22Rv1 (cell line): ENCODE measurements around the gene THSD4.

Experiments used
- ZFX ChIP-seq: fragments of 450-650 bp; IDR thresholded peaks from 2 replicates; pipeline ENCODE4 v1.6.1; 2017; ENCODE audit warnings: antibody characterized with exemption, borderline replicate concordance
- TF ChIP-seq, protein P1 (sequence below): fragments of 450-650 bp; IDR thresholded peaks from 2 replicates; pipeline ENCODE4 v1.5.1; 2017; ENCODE audit warnings: mild to moderate bottlenecking

DNA sequence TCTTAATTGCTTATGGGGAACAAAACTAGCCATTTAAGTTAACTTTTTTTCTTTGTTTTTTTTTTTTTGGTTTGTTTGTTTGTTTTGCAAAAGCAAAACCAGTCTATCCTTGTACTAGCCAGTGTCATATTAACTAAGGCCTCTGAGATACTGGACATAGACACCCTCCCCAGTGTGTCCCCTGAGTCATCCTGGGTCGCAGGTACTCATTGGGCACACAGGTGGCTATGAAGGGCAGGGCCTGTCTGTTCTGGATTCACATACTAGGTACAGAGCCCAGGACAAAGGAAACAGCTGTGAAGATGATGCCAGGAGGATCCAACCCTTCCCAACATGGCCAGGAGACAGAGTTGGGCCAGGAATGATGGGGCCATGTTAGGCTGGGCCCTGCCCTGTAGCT is 318.1 kb downstream of the THSD4 start:
- TF ChIP-seq, protein P1, sequence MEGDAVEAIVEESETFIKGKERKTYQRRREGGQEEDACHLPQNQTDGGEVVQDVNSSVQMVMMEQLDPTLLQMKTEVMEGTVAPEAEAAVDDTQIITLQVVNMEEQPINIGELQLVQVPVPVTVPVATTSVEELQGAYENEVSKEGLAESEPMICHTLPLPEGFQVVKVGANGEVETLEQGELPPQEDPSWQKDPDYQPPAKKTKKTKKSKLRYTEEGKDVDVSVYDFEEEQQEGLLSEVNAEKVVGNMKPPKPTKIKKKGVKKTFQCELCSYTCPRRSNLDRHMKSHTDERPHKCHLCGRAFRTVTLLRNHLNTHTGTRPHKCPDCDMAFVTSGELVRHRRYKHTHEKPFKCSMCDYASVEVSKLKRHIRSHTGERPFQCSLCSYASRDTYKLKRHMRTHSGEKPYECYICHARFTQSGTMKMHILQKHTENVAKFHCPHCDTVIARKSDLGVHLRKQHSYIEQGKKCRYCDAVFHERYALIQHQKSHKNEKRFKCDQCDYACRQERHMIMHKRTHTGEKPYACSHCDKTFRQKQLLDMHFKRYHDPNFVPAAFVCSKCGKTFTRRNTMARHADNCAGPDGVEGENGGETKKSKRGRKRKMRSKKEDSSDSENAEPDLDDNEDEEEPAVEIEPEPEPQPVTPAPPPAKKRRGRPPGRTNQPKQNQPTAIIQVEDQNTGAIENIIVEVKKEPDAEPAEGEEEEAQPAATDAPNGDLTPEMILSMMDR, result no peak
- TF ChIP-seq ZFX, result no peak
